Panc1 (cell line): Measurements from ENCODE around the gene NCOA3.

Source experiments
- POLR2AphosphoS5 ChIP-seq: IDR thresholded peaks from 2 replicates; pipeline ENCODE4 v1.6.1; 2012; ENCODE audit warnings: mild to moderate bottlenecking, low read depth, low read length, moderate library complexity
- SIN3A ChIP-seq: IDR thresholded peaks from 2 replicates; pipeline ENCODE4 v1.6.1; 2012; ENCODE audit warnings: low read depth, mild to moderate bottlenecking, low read length, moderate library complexity, borderline replicate concordance; ENCODE audit not compliant: insufficient read depth
- TCF7L2 ChIP-seq: IDR thresholded peaks from 2 replicates; pipeline ENCODE4 v1.6.1; 2011; ENCODE audit warnings: mild to moderate bottlenecking, low read depth, low read length, inconsistent platforms
- TF ChIP-seq, protein P1 (sequence below): fragments of 450-650 bp; IDR thresholded peaks from 2 replicates; pipeline ENCODE4 v1.5.1; 2017; ENCODE audit warnings: mild to moderate bottlenecking
- TF ChIP-seq, protein P2 (sequence below), 2 experiments: IDR thresholded peaks; 2 replicates each; pipeline ENCODE4 v1.6.1; 2011 to 2012; ENCODE audit warnings: low read depth in 2 of 2, control low read depth in 1 of 2, low read length in 1 of 2, mild to moderate bottlenecking in 1 of 2, moderate library complexity in 1 of 2; ENCODE audit not compliant: insufficient read depth in 1 of 2

DNA sequence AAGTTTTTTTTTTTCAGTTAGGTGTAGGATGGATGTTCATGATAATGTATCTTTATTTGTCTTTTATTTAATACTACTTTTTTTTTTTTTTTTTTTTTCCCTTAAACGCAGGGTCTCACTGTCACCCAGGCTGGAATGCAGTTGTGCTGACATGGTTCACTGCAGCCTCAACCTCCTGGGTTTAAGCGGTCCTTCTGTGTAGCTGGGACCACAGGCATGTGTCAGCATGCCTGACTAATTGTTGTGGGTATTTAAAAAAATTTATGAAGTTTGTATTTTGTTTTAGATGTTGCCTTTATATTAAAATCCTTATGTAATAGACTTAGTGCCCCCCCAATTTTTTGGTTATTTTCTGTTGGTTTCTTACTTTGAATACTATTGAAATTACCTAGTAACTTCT is 42.6 kb downstream of the NCOA3 start:
- TF ChIP-seq, protein P1, sequence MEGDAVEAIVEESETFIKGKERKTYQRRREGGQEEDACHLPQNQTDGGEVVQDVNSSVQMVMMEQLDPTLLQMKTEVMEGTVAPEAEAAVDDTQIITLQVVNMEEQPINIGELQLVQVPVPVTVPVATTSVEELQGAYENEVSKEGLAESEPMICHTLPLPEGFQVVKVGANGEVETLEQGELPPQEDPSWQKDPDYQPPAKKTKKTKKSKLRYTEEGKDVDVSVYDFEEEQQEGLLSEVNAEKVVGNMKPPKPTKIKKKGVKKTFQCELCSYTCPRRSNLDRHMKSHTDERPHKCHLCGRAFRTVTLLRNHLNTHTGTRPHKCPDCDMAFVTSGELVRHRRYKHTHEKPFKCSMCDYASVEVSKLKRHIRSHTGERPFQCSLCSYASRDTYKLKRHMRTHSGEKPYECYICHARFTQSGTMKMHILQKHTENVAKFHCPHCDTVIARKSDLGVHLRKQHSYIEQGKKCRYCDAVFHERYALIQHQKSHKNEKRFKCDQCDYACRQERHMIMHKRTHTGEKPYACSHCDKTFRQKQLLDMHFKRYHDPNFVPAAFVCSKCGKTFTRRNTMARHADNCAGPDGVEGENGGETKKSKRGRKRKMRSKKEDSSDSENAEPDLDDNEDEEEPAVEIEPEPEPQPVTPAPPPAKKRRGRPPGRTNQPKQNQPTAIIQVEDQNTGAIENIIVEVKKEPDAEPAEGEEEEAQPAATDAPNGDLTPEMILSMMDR: no peak
- TF ChIP-seq, protein P2, sequence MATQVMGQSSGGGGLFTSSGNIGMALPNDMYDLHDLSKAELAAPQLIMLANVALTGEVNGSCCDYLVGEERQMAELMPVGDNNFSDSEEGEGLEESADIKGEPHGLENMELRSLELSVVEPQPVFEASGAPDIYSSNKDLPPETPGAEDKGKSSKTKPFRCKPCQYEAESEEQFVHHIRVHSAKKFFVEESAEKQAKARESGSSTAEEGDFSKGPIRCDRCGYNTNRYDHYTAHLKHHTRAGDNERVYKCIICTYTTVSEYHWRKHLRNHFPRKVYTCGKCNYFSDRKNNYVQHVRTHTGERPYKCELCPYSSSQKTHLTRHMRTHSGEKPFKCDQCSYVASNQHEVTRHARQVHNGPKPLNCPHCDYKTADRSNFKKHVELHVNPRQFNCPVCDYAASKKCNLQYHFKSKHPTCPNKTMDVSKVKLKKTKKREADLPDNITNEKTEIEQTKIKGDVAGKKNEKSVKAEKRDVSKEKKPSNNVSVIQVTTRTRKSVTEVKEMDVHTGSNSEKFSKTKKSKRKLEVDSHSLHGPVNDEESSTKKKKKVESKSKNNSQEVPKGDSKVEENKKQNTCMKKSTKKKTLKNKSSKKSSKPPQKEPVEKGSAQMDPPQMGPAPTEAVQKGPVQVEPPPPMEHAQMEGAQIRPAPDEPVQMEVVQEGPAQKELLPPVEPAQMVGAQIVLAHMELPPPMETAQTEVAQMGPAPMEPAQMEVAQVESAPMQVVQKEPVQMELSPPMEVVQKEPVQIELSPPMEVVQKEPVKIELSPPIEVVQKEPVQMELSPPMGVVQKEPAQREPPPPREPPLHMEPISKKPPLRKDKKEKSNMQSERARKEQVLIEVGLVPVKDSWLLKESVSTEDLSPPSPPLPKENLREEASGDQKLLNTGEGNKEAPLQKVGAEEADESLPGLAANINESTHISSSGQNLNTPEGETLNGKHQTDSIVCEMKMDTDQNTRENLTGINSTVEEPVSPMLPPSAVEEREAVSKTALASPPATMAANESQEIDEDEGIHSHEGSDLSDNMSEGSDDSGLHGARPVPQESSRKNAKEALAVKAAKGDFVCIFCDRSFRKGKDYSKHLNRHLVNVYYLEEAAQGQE (IDR thresholded peaks at IDR 0.05; ENCODE audit: insufficient read depth in 1 of 2, low read depth in 2 of 2, low read length in 1 of 2): no peak
- TF ChIP-seq TCF7L2 (no peak), POLR2AphosphoS5 (no peak), SIN3A (no peak)
